Measurements from ENCODE around the gene EEPD1. TPM values are rescaled to one million over a fixed set of nuclear protein-coding genes. Genes with fewer than 3 reads are reported as not detected.

The EEPD1 gene
- total and polyA plus RNA-seq, 2 donors (not counting 3 experiments of a cell fraction or from before 2014, with no cell fraction given), result 0.40 to 0.42 TPM

- Histone ChIP-seq H3K27ac (ENCODE audit: insufficient read depth, low read depth, low read length) (no peak overlapping the region), H3K4me2 (ENCODE audit: insufficient read depth, low read length) (no peak overlapping the region), H3K9me3 (replicated peaks; ENCODE audit: control insufficient read depth, insufficient read depth, low read length) (no peaks in the 10 kb centered on the region), H3K4me3 (replicated peaks in 1 of 3; ENCODE audit: insufficient read depth in 1 of 3, low read depth in 1 of 3, low read length in 3 of 3) (no peak overlapping the region), H3K36me3 (ENCODE audit: control insufficient read depth in 2 of 2, extremely low read depth in 1 of 2, insufficient read depth in 2 of 2, low read length in 2 of 2) (no peaks in the 10 kb centered on the region), H3K27me3 (ENCODE audit: control insufficient read depth in 2 of 2, insufficient read depth in 2 of 2, low read length in 2 of 2) (no peaks in the 10 kb centered on the region), H3K4me1 (ENCODE audit: control insufficient read depth, extremely low read depth, insufficient read depth, low read length) (peaks cover 14% of the 10 kb centered on the region), H3K9me1 (replicated peaks; ENCODE audit: control insufficient read depth, extremely low read depth, insufficient read depth, low read length) (no peaks in the 10 kb centered on the region), H3K79me2 (ENCODE audit: control insufficient read depth, insufficient read depth, low read length) (no peaks in the 10 kb centered on the region), H3K9ac (replicated peaks; ENCODE audit: extremely low read depth, insufficient read depth, low read length) (no peak overlapping the region), H4K20me1 (replicated peaks; ENCODE audit: control insufficient read depth, extremely low read depth, insufficient read depth, low read length) (no peaks in the 10 kb centered on the region), H2AFZ (ENCODE audit: low read depth, low read length) (no peak overlapping the region)
- intact Hi-C loops (cut with micrococcal nuclease) (no loop called here), dilution Hi-C loops (cut with MboI; ENCODE audit: extremely low pct_ligation_motif_present, low sequenced_read_pairs) (no loop called here)
- TF ChIP-seq MAX (IDR thresholded peaks at IDR 0.05; ENCODE audit: insufficient read depth, insufficient read length) (no peak), FOS (IDR thresholded peaks at IDR 0.05; ENCODE audit: borderline replicate concordance, insufficient read depth, low read length) (no peak), GATA2 (IDR thresholded peaks at IDR 0.05; ENCODE audit: insufficient read depth, insufficient read length, low read depth, low read length) (no peak), POLR2AphosphoS5 (IDR thresholded peaks at IDR 0.05; ENCODE audit: insufficient read depth, low read depth, low read length) (no peak), POLR2A (IDR thresholded peaks at IDR 0.05; ENCODE audit: low read depth, low read length) (no peak), JUN (IDR thresholded peaks at IDR 0.05; ENCODE audit: borderline replicate concordance, insufficient read depth, insufficient read length, low read depth) (no peak), EZH2 (IDR thresholded peaks at IDR 0.05; ENCODE audit: borderline replicate concordance, low read depth, low read length, severe bottlenecking) (no peak), CTCF (IDR thresholded peaks at IDR 0.05; ENCODE audit: extremely low read depth in 1 of 2, insufficient read depth in 1 of 2, low read depth in 1 of 2, low read length in 2 of 2) (no peak), MYC (IDR thresholded peaks at IDR 0.05; ENCODE audit: low read depth, low read length) (no peak)
- DNase-seq (ENCODE audit: low read depth, low spot score) (no peak), FAIRE-seq (no peak)
- CTCF ChIA-PET, result no interaction called here
- no TSS peak for BruUV-seq (replicated peaks)
- POLR2A ChIA-PET, result no interaction called here
These were observed 38.7 kb upstream of the EEPD1 start for GRCh38 chr7:36114355-36114754.
